Glomerular visceral epithelial cell (primary cell): ENCODE data around the gene PDK3.
A peak's percentile ranks its signal among the peaks of the same experiment; 100 is the strongest.

ENCODE experiments used
- DNase-seq: peaks from one replicate; pipeline ENCODE4 v3.0.0-alpha.2; 2016; ENCODE audit errors: extremely low spot score

Gene PDK3

GRCh38 chrX:24553011-24553410, 87.9 kb downstream of the PDK3 start:
- DNase-seq = no peak

- peak; percentile 7 for DNase-seq
These were observed 96.0 kb downstream of the PDK3 start for GRCh38 chrX:24561121-24561520.

- DNase-seq = no peak
These were observed 98.4 kb downstream of the PDK3 start for GRCh38 chrX:24563291-24564010.

- no peak for DNase-seq
These were observed 101.2 kb downstream of the PDK3 start for GRCh38 chrX:24566240-24566639.

GRCh38 chrX:24567169-24567568, 102.1 kb downstream of the PDK3 start:
- DNase-seq = no peak

- DNase-seq = no peak
These were observed 109.7 kb downstream of the PDK3 start for GRCh38 chrX:24574743-24575142.

GRCh38 chrX:24575496-24575895, 110.4 kb downstream of the PDK3 start:
- DNase-seq = no peak

- DNase-seq = no peak
These were observed 112.0 kb downstream of the PDK3 start for GRCh38 chrX:24577091-24577490.
